ENCODE measurements around the gene NEGR1. TPM values are rescaled to one million over a fixed set of nuclear protein-coding genes. Genes with fewer than 3 reads are reported as not detected.

Gene NEGR1
- total and polyA plus RNA-seq, 9 of the 15 experiments (the other 6 are each of a cell fraction or from before 2014, with no cell fraction given), result not detected

- intact Hi-C loops (cut with micrococcal nuclease) (no loop called here), in situ Hi-C loops (cut with MboI) (no loop called here)
- Histone ChIP-seq H3K4me2 (ENCODE audit: insufficient read depth, low read length) (no peak overlapping the region), H3K4me1 (replicated peaks in 1 of 2; ENCODE audit: control insufficient read depth in 2 of 2, insufficient read depth in 2 of 2, low read length in 2 of 2) (no peaks in the 10 kb centered on the region), H2AFZ (ENCODE audit: low read depth, low read length) (no peak overlapping the region), H3K9me1 (ENCODE audit: control insufficient read depth, insufficient read depth, low read length) (no peaks in the 10 kb centered on the region), H3K27me3 (ENCODE audit: control insufficient read depth in 2 of 2, insufficient read depth in 2 of 2, low read length in 2 of 2) (no peaks in the 10 kb centered on the region), H3K4me3 (no peak overlapping the region), H3K9me3 (replicated peaks; ENCODE audit: control insufficient read depth, insufficient read depth, low read depth, low read length) (0 out of 2 replicates have a peak, but pooled peaks cover 2% of the 10 kb centered on the region), H3K36me3 (ENCODE audit: control insufficient read depth, insufficient read depth, low read length) (no peaks in the 10 kb centered on the region), H3K27ac (ENCODE audit: extremely low read depth, low read depth, low read length) (no peak overlapping the region), H4K20me1 (replicated peaks; ENCODE audit: control insufficient read depth, insufficient read depth, low read length) (no peaks in the 10 kb centered on the region), H3K9ac (ENCODE audit: insufficient read depth in 1 of 2, low read depth in 2 of 2, low read length in 2 of 2) (no peak overlapping the region), H3K79me2 (ENCODE audit: control insufficient read depth, insufficient read depth, low read length) (no peaks in the 10 kb centered on the region)
- ATAC-seq (no peak), DNase-seq (ENCODE audit: extremely low read depth in 1 of 4, low spot score in 3 of 4) (no peak), FAIRE-seq (no peak)
- POLR2A ChIA-PET, result no interaction called here
- WGBS (ENCODE audit: insufficient coverage, low coverage, missing lambda C conversion rate), result 0% methylated on average over 3 of the region's 3 CpGs
- no peak for TF ChIP-seq MYNN (IDR thresholded peaks at IDR 0.05)
- no peak for TF ChIP-seq MYNN (CRISPR knock-in tag; IDR thresholded peaks at IDR 0.05)
- TF ChIP-seq HES1 (IDR thresholded peaks at IDR 0.05; ENCODE audit: low read depth), result no peak
- no peak for TF ChIP-seq ZNF780A (CRISPR knock-in tag; IDR thresholded peaks at IDR 0.05)
- TF ChIP-seq HNRNPH1 (optimal IDR thresholded peaks at IDR 0.05; ENCODE audit: low read depth, low read length), result no peak
- no peak for TF ChIP-seq PKNOX1 (IDR thresholded peaks at IDR 0.05)
- TF ChIP-seq ZNF445 (CRISPR knock-in tag; IDR thresholded peaks at IDR 0.05; ENCODE audit: low read depth), result no peak
- no peak for TF ChIP-seq HDAC6 (IDR thresholded peaks at IDR 0.05; ENCODE audit: low read depth, low read length)
- no peak for TF ChIP-seq CSDE1 (IDR thresholded peaks at IDR 0.05)
- no peak for TF ChIP-seq XRCC5 (IDR thresholded peaks at IDR 0.05; ENCODE audit: low read depth, low read length)
- TF ChIP-seq NCOR1 (IDR thresholded peaks at IDR 0.05), result no peak
- no peak for TF ChIP-seq ZNF586 (CRISPR knock-in tag; conservative IDR thresholded peaks at IDR 0.05)
- no peak for TF ChIP-seq ASH1L (IDR thresholded peaks at IDR 0.05; ENCODE audit: borderline replicate concordance, low read depth, partially characterized antibody)
- TF ChIP-seq GABPA (tag; conservative IDR thresholded peaks at IDR 0.05; ENCODE audit: low read depth), result no peak
- no peak for TF ChIP-seq NFXL1 (CRISPR knock-in tag; IDR thresholded peaks at IDR 0.05)
- CTCF ChIA-PET (ENCODE audit: low intra/inter-chr PET ratio), result no interaction called here
- BruUV-seq (replicated peaks), result no TSS peak
Measured at GRCh38 chr1:71994646-71995045, 287.7 kb downstream of the NEGR1 start.
